Upper lobe of left lung (tissue), 6 donors: Measurements from ENCODE around the gene DLG5. TPM values are rescaled to one million over a fixed set of nuclear protein-coding genes. Genes with fewer than 3 reads are reported as not detected.
A peak's percentile ranks its signal among the peaks of the same experiment; 100 is the strongest.

Experiments
- ATAC-seq, 2 donors: fragments of 200-7000 bp; cut with Tn5 transposase; one replicate each; pipeline ENCODE4 v1.9.1; 2022; ENCODE audit warnings: mild to moderate bottlenecking in 2 of 2, moderate library complexity in 2 of 2; ENCODE audit not compliant: low FRiP score in 2 of 2
- DNase-seq, 2 donors: peaks; one replicate each; pipeline ENCODE4 v3.0.0-alpha.2; 2019 to 2020
- H3K27ac ChIP-seq, 4 donors: fragments of 200-600 bp; sonication (generic); one replicate each; pipeline ENCODE4 v1.5.1; 2016 to 2019
- H3K27me3 ChIP-seq, 4 donors: fragments of 200-600 bp; sonication (generic); one replicate each; pipeline ENCODE4 v1.5.1; 2017 to 2019
- H3K36me3 ChIP-seq, 4 donors: fragments of 200-600 bp; sonication (generic); one replicate each; pipeline ENCODE4 v1.5.1; 2016 to 2019
- H3K4me1 ChIP-seq, 4 donors: fragments of 200-600 bp; sonication (generic); one replicate each; pipeline ENCODE4 v1.5.1; 2018 to 2019
- H3K4me3 ChIP-seq, 4 donors: fragments of 200-600 bp; sonication (generic); one replicate each; pipeline ENCODE4 v1.5.1; 2017 to 2019; ENCODE audit warnings: mild to moderate bottlenecking in 2 of 4, moderate library complexity in 1 of 4
- H3K9me3 ChIP-seq, 4 donors: fragments of 200-600 bp; sonication (generic); one replicate each; pipeline ENCODE4 v1.5.1; 2018 to 2019
- CTCF ChIP-seq, 6 experiments: fragments of 450-650 bp in 4 of 6; fragments of 200-600 bp in 2 of 6; sonication (generic) in 2 of 6; IDR thresholded peaks; one replicate each; pipeline ENCODE4 v1.5.1; 2016 to 2019; ENCODE audit warnings: antibody characterized with exemption in 6 of 6
- EP300 ChIP-seq, 4 donors: sonication (generic); formaldehyde crosslinking; IDR thresholded peaks; one replicate each; pipeline ENCODE4 v1.5.1; 2017; ENCODE audit warnings: antibody characterized with exemption in 4 of 4, control low read depth in 2 of 4
- POLR2A ChIP-seq, 4 donors: fragments of 450-650 bp; IDR thresholded peaks; one replicate each; pipeline ENCODE4 v1.5.1; 2016 to 2017; ENCODE audit warnings: antibody characterized with exemption in 4 of 4, mild to moderate bottlenecking in 2 of 4
- POLR2AphosphoS5 ChIP-seq, 2 donors: sonication (generic); formaldehyde crosslinking; IDR thresholded peaks; one replicate each; pipeline ENCODE4 v1.5.1; 2017; ENCODE audit warnings: antibody characterized with exemption in 2 of 2
- WGBS, 2 donors: methylation state at CpG; one replicate each; pipeline ENCODE4 v1.1.5; 2017 to 2018; 5-methylcytosine and 5-hydroxymethylcytosine counted together
- total RNA-seq, 6 donors: library from RNA; depleted of rRNA in 4 of 6; stranded (reverse); fragments of >200 nt in 4 of 6; gene quantifications; one replicate each; pipeline versions ENCODE4 v1.1.0 to v1.2.1, GENCODE V29; 2016 to 2021
- donor health status: DM: no; HTN: no; CAD: no; lungs with moderate emphysema.
- donor health status: DM: no; HTN: yes; CAD: no; lungs with severe emphysema.

The DLG5 gene
- total RNA-seq, 6 donors from 2014 or later: 14.6 to 51.3 (median 23.4) TPM

GRCh38 chr10:77836299-77836820 is 90.2 kb downstream of the DLG5 start:
- DNase-seq (peak in 1 of 2 donors; percentile 79), ATAC-seq (peak; percentile 63 to 71)
- Histone ChIP-seq H3K36me3 (peaks cover 0 to 69% (median 32%) of the 10 kb centered on the region in 4 donors), H3K4me3 (no peak overlapping the region), H3K9me3 (no peaks in the 10 kb centered on the region), H3K27me3 (no peaks in the 10 kb centered on the region), H3K27ac (peak overlapping the region; percentile 40 to 77 (median 74)), H3K4me1 (peaks cover 3 to 14% (median 10%) of the 10 kb centered on the region in 4 donors)
- WGBS, 2 donors: 35 to 57% methylated on average over 11 of the region's 11 CpGs
- TF ChIP-seq POLR2AphosphoS5 (IDR thresholded peaks at IDR 0.05): peak; percentile 73 to 77
- peak in 2 of 4 donors; percentile 66 to 85 for TF ChIP-seq EP300 (IDR thresholded peaks at IDR 0.05)
- TF ChIP-seq CTCF (IDR thresholded peaks at IDR 0.05): no peak
- peak in 2 of 4 donors; percentile 29 to 41 for TF ChIP-seq POLR2A (IDR thresholded peaks at IDR 0.05)

DNA sequence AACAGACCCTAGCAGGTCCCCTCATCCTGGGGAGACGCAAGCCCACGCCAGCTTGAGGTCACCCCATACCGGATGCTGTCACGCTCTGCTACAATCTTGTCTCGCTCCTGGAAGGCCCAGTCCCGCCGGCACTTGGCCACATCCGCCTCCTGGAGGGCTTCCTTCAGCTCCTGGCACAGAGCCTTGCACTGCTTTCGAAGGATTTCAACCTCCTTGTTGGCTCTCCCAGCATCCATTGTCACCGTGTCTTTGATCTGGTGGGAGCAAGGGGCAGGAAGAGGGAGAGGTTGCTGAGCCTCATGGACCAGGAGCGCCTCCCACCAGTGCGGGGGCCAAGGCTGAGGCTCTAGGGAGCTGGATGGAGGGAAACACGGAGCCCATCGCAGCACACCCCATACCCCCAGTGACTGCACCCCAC is 90.9 kb downstream of the DLG5 start:
- WGBS, 2 donors: 70 to 78% methylated on average over 8 to 14 of the region's 14 CpGs
- Histone ChIP-seq H3K27ac (peak overlapping the region; percentile 40 to 77 (median 74)), H3K27me3 (no peaks in the 10 kb centered on the region), H3K36me3 (peaks cover 0 to 69% (median 28%) of the 10 kb centered on the region in 4 donors), H3K9me3 (no peaks in the 10 kb centered on the region), H3K4me3 (no peak overlapping the region), H3K4me1 (peaks cover 3 to 14% (median 10%) of the 10 kb centered on the region in 4 donors)
- TF ChIP-seq EP300 (IDR thresholded peaks at IDR 0.05) (peak in 1 of 4 donors; percentile 21), POLR2A (IDR thresholded peaks at IDR 0.05) (no peak), POLR2AphosphoS5 (IDR thresholded peaks at IDR 0.05) (peak; percentile 53 to 54), CTCF (IDR thresholded peaks at IDR 0.05) (no peak)
- ATAC-seq: peak; percentile 3 to 25
- DNase-seq: no peak

DNA sequence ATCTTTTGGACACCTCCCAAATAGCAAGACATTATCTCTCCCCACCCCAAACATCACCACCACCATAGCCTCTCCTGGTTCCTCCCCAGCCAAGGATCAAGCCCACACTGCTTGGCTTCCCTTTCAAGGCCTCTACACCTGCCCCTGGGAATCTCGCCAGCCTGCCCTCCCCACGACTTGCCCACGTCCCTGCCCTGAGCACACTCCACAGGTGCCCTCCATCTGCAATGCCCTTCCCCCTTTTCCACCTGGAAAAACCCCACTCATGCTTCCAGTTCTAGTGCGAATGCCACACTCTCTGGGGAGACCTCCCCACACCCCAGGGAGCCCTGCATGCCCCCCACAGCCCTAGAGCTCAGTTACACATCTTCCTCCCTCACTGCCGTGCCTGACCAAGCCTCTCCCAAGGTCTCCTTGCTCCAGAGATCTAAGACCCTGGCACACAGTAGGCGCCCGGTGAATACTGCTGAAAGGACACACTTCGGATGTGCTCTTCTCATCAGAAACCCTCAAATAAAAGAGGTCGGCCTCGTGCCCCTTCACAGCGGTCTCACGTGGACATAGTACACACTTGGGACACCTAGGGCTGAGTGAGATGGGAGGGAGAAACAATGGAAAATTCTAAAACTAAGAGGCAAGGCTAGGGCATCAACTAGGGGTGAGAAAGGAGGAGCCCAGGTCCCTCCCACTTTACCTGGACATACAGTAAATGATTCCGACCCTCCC is 91.4 kb downstream of the DLG5 start:
- TF ChIP-seq EP300 (IDR thresholded peaks at IDR 0.05): no peak
- no peak for TF ChIP-seq POLR2AphosphoS5 (IDR thresholded peaks at IDR 0.05)
- TF ChIP-seq POLR2A (IDR thresholded peaks at IDR 0.05): no peak
- TF ChIP-seq CTCF (IDR thresholded peaks at IDR 0.05): no peak
- no peak overlapping the region for H3K4me3 ChIP-seq
- peaks cover 0 to 69% (median 31%) of the 10 kb centered on the region in 4 donors for H3K36me3 ChIP-seq
- no peaks in the 10 kb centered on the region for H3K9me3 ChIP-seq
- no peak for ATAC-seq
- no peaks in the 10 kb centered on the region for H3K27me3 ChIP-seq
- WGBS, 2 donors: 87 to 88% methylated on average over 13 of the region's 13 CpGs
- peak overlapping the region; percentile 7 to 77 (median 74) for H3K27ac ChIP-seq
- no peak for DNase-seq
- H3K4me1 ChIP-seq: peaks cover 3 to 14% (median 10%) of the 10 kb centered on the region in 4 donors

- H3K4me3 ChIP-seq: no peak overlapping the region
- peaks cover 0 to 71% (median 33%) of the 10 kb centered on the region in 4 donors for H3K36me3 ChIP-seq
- WGBS, 2 donors: 76% methylated on average over 2 of the region's 2 CpGs; no CpG with 5 or more reads in 1 of the 2 donors
- no peaks in the 10 kb centered on the region for H3K27me3 ChIP-seq
- H3K27ac ChIP-seq: no peak overlapping the region
- no peaks in the 10 kb centered on the region for H3K9me3 ChIP-seq
- DNase-seq (no peak), ATAC-seq (no peak)
- peaks cover 3 to 14% (median 10%) of the 10 kb centered on the region in 4 donors for H3K4me1 ChIP-seq
- TF ChIP-seq CTCF (IDR thresholded peaks at IDR 0.05): no peak
- TF ChIP-seq POLR2A (IDR thresholded peaks at IDR 0.05): no peak
- TF ChIP-seq POLR2AphosphoS5 (IDR thresholded peaks at IDR 0.05): no peak
- TF ChIP-seq EP300 (IDR thresholded peaks at IDR 0.05): no peak
Measured at GRCh38 chr10:77834540-77834939, 92.0 kb downstream of the DLG5 start.
